Left cardiac atrium (tissue), 4 donors: ENCODE results near the gene CBX8. TPM values are rescaled to one million over a fixed set of nuclear protein-coding genes. Genes with fewer than 3 reads are reported as not detected.

ENCODE experiments used
- ATAC-seq, 2 donors: fragments of 200-7000 bp; cut with Tn5 transposase; one replicate each; pipeline ENCODE4 v1.9.1; 2020; ENCODE audit warnings: mild to moderate bottlenecking in 2 of 2, moderate library complexity in 2 of 2
- DNase-seq: peaks from one replicate; pipeline ENCODE4 v3.0.0-alpha.2; 2020
- intact Hi-C, 2 donors: fragments of 100-400 bp; cut with DNase I; formaldehyde crosslinking; loops; one replicate each; pipeline versions ENCODE4 v1.14.1 to v1.15.1; 2022 to 2023
- total RNA-seq, 2 donors: library from RNA; stranded (reverse); fragmentation: NEBNext Ultra II Directional; extraction: Animal tissue kit (Norgen Biotek cat#: 25700); gene quantifications; one replicate each; pipeline ENCODE4 v1.2.1, GENCODE V29; 2021
- donor health status: DM: no; HTN: yes; CAD: no.
- donor health status: DM: no; HTN: yes; CAD: no; lungs with severe emphysema.
- donor health status: DM: yes; HTN: yes; CAD: no.
- donor health status: Dilated cardiomyopathy.

The CBX8 gene
- total RNA-seq, 2 donors from 2014 or later = 4.1 to 5.9 TPM

GRCh38 chr17:79824893-79825579 is 28.2 kb upstream of the CBX8 start:
- intact Hi-C loops = no loop called here
- DNase-seq (no peak), ATAC-seq (no peak)

GRCh38 chr17:79824234-79824633 is 27.4 kb upstream of the CBX8 start:
- intact Hi-C loops = no loop called here
- DNase-seq (no peak), ATAC-seq (no peak)

GRCh38 chr17:79822583-79823124 is 25.8 kb upstream of the CBX8 start:
- ATAC-seq (no peak), DNase-seq (no peak)
- intact Hi-C loops = no loop called here

- no peak for DNase-seq
- ATAC-seq = no peak
- intact Hi-C loops = no loop called here
Measured at GRCh38 chr17:79821331-79822095, 24.6 kb upstream of the CBX8 start.

GRCh38 chr17:79820959-79821330 is 24.1 kb upstream of the CBX8 start:
- no peak for ATAC-seq
- intact Hi-C loops = no loop called here
- no peak for DNase-seq

- DNase-seq (no peak), ATAC-seq (peak; percentile 65 to 72)
- intact Hi-C loops = no loop called here
Measured at GRCh38 chr17:79819534-79820276, 22.8 kb upstream of the CBX8 start.

GRCh38 chr17:79819085-79819484 is 22.2 kb upstream of the CBX8 start:
- no peak for DNase-seq
- intact Hi-C loops = no loop called here
- peak in 1 of 2 donors; percentile 9 for ATAC-seq

GRCh38 chr17:79818026-79818758 is 21.3 kb upstream of the CBX8 start:
- intact Hi-C loops = no loop called here
- ATAC-seq (no peak), DNase-seq (no peak)

- DNase-seq (no peak), ATAC-seq (no peak)
- intact Hi-C loops = no loop called here
Measured at GRCh38 chr17:79815836-79816461, 19.1 kb upstream of the CBX8 start.

GRCh38 chr17:79814974-79815835 is 18.3 kb upstream of the CBX8 start:
- ATAC-seq = peak; percentile 14 to 28
- peak; percentile 67 for DNase-seq
- intact Hi-C loops = no loop called here

GRCh38 chr17:79814127-79814973 is 17.5 kb upstream of the CBX8 start:
- intact Hi-C loops = no loop called here
- no peak for ATAC-seq
- no peak for DNase-seq

GRCh38 chr17:79813297-79814126 is 16.6 kb upstream of the CBX8 start:
- ATAC-seq (no peak), DNase-seq (peak; percentile 39)
- intact Hi-C loops = no loop called here

GRCh38 chr17:79812353-79813258 is 15.7 kb upstream of the CBX8 start:
- ATAC-seq (no peak), DNase-seq (no peak)
- intact Hi-C loops = no loop called here

GRCh38 chr17:79811868-79812352 is 15.0 kb upstream of the CBX8 start:
- ATAC-seq (no peak), DNase-seq (no peak)
- intact Hi-C loops = no loop called here
